Measurements from ENCODE around the gene TNKS1BP1. TPM values are rescaled to one million over a fixed set of nuclear protein-coding genes. Genes with fewer than 3 reads are reported as not detected.

The TNKS1BP1 gene
- total RNA-seq = 100 to 1,000 TPM; 119 to 162 (median 137) TPM

DNA sequence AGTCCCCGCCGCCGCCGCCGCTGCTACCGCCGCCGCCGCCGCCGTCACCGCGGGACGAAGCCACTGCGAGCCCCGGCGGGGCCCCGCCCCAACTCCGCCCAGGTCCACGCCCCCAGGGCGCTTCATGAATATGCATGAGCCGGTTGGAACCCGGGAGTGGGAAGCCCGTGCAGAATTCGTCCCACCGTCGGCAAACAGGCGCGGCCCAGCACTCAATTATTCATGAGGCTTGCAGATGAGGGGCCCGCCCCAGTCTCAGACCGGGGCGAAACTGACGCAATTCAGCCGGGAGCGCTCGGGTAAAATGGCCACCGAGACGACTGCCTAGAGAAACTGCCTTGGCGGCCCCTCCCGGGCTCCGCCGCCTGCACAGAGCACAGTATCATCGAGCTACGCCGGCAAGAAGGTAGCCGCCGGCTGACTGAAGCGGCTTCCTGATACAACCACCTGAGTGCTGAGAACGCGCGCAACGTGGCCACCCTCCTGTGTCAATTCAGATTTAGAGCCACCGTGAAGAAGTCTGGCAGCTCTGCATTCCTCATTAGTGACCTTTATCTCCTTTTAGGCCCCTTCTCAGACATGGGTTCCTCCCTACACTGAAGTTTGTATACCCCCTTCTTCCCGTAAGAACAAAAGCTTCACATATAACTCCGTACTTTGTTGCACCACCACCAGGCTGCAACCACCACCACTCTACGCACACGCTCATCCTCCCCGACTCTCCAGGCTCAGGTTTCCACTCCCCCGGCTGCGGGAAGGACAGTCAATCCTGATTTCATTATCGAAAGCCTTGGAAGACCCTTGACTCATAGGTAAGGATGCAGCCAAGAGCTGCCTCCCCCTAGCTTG, at the start of gene TNKS1BP1:
TNKS1BP1 (minus strand) TSS at position 67 of the 849 bp plus-strand sequence. CDS start 3,067 bp downstream, outside the sequence.
- peak; percentile 87 for DNase-seq (ENCODE audit: low spot score)
- peak; percentile 79 for ATAC-seq (ENCODE audit: low FRiP score)

DNA sequence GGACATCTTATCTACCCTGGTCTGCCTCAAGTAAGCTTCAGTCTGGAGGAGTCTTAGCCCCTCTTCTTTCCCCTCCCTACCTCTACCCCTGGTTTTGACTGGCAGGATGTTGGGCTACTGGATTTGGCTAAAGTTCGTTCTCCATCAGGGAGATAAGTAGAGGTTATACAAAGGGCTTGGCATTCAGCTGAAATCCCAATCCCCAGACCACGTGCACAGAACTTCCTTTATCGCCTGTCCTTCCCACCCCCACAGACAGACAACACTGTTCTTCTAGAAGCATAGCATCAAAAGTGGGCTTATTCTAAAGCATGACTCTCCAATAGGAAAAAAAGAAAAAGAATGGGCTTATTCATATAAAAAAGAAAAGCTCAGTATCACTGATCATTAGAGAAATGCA, 48.4 kb upstream of the TNKS1BP1 start:
- ATAC-seq (ENCODE audit: low FRiP score) (no peak), DNase-seq (ENCODE audit: low spot score) (no peak)
- no peak for TF ChIP-seq CTCF (IDR thresholded peaks at IDR 0.05)

More for the DNA sequence above, at the start of gene TNKS1BP1:
- TF ChIP-seq CTCF (IDR thresholded peaks at IDR 0.05) = no peak

- no peak for ATAC-seq (ENCODE audit: low FRiP score)
- no peak for DNase-seq (ENCODE audit: low spot score)
- no peak for TF ChIP-seq CTCF (IDR thresholded peaks at IDR 0.05)
Observed at GRCh38 chr11:57370941-57371340, 46.2 kb upstream of the TNKS1BP1 start.

DNA sequence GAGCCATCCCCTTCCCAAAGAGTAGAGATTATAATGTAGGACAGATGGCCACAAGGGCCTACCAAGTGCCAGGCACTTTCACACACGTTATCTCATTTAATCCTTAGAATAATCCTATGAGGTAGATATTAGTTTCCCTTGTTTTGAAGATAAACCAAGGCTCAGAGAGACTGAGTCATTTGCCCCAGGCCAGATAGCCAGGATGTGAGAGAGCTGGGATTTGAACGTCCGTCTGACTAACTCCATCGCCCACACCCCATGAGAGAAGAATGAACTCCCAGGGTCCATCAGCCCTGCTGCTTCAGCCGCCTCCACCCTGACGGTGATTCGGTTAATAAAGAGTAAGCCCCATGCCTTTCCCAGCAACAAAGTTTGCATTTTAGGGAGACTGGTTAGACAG, 45.5 kb upstream of the TNKS1BP1 start:
- TF ChIP-seq CTCF (IDR thresholded peaks at IDR 0.05) = no peak
- DNase-seq (ENCODE audit: low spot score) (no peak), ATAC-seq (ENCODE audit: low FRiP score) (no peak)

DNA sequence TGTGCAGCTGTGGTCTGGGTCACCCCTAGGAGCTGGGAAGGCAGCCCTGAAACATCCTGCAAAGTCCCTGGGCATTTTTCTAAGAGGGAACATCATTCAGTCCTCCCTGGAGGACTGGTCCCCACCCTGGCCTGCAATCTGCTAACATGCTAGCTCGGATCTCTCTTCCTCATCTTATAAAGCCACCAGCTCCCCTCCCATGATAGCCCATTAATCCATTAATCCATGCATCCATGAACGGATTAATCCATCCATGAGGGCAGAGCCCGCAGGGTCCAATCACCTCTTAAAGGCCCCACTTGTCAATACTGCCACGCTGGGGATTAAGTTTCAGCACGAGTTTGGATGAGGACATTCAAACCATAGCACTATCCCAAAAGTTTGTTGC, 44.1 kb upstream of the TNKS1BP1 start:
- ATAC-seq (ENCODE audit: low FRiP score) (no peak), DNase-seq (ENCODE audit: low spot score) (no peak)
- no peak for TF ChIP-seq CTCF (IDR thresholded peaks at IDR 0.05)

DNA sequence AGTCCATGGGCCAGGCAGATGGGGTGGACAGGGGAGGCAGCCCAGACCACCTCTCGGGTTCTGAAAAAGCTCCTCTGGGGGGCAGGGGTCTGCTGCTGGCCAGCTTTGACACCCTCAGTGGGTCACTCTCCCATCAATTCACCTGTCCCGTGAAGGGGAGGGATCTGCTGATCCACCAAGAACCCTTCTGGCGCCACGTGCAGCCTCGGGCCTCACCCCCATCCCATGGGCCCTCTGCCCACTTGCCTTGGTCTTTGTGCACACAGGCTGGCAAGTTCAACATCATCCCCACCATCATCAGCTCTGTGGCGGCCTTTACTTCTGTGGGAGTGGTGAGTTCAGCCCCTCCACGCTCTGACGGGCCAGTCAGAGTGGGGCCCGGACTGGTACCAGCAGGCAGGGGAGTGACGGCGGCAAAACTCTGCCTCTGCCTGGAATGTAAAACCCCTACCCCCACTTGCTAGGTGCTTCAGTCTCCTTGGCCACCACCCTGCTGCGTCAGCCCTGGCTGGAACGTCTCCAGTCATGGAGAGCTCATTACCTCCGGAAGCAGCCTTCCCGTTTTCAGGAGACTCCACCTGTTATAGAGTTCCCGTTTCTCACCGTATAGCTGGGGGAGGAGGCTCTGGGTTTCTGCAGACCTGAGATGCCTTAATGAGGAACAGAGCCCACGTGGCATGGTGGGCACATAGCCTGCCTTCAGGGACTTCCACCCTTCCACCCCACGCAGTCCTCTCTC, 43.5 kb upstream of the TNKS1BP1 start:
- ATAC-seq (ENCODE audit: low FRiP score) = no peak

More for the DNA sequence above, 43.5 kb upstream of the TNKS1BP1 start:
- DNase-seq (ENCODE audit: low spot score) = no peak
- no peak for TF ChIP-seq CTCF (IDR thresholded peaks at IDR 0.05)

Data from omental fat pad (tissue), 4 donors.